Measurements from ENCODE around the gene COMP. TPM values are rescaled to one million over a fixed set of nuclear protein-coding genes. Genes with fewer than 3 reads are reported as not detected.

The COMP gene
- polyA plus RNA-seq, 1 of the 3 experiments (the other 2 are of a cell fraction): 0.26 TPM

- 90% methylated on average over 8 of the region's 10 CpGs for WGBS (ENCODE audit: low lambda C conversion rate)
- peaks cover 2% of the 10 kb centered on the region; the same call in 1 of the 2 replicates for H4K20me1 ChIP-seq (ENCODE audit: insufficient read depth)
- CTCF ChIA-PET: interaction anchor here (0.6 to 1.9 kb wide), 3 partner anchors 9 to 143 kb away, joined by 3 to 5 read pairs (median 3); no protein-coding TSS in a partner anchor
These were observed 53.7 kb downstream of the COMP start for GRCh38 chr19:18737337-18737953.

More at GRCh38 chr19:18737337-18737953, 53.7 kb downstream of the COMP start:
- Histone ChIP-seq H3K79me2 (ENCODE audit: insufficient read depth) (no peaks in the 10 kb centered on the region), H3K4me3 (ENCODE audit: low read depth in 2 of 2, low read length in 1 of 2) (no peak overlapping the region), H3K36me3 (replicated peaks in 1 of 2; ENCODE audit: control insufficient read depth in 1 of 2, insufficient read depth in 2 of 2, low read length in 1 of 2) (no peaks in the 10 kb centered on the region), H3K4me2 (no peak overlapping the region), H3F3A (replicated peaks; ENCODE audit: insufficient read depth) (no peaks in the 10 kb centered on the region), H3K4me1 (ENCODE audit: control insufficient read depth in 1 of 2, insufficient read depth in 2 of 2, low read depth in 1 of 2, low read length in 1 of 2) (peaks cover 0 to 67% of the 10 kb centered on the region in 2 experiments; a peak in 1 of 4 replicates), H3K27ac (ENCODE audit: low read depth in 2 of 2, low read length in 1 of 2) (no peak overlapping the region; a peak in 1 of 4 replicates), H2AFZ (ENCODE audit: low read depth) (no peak overlapping the region), H3K27me3 (ENCODE audit: insufficient read depth) (no peaks in the 10 kb centered on the region), H3K9ac (no peak overlapping the region), H3K9me2 (no peaks in the 10 kb centered on the region), H3K9me3 (no peaks in the 10 kb centered on the region)
- no peak for TF ChIP-seq CHD2 (IDR thresholded peaks at IDR 0.05; ENCODE audit: low read length, partially characterized antibody)
- TF ChIP-seq GABPA (IDR thresholded peaks at IDR 0.05; ENCODE audit: low read depth): no peak
- TF ChIP-seq, protein P1, sequence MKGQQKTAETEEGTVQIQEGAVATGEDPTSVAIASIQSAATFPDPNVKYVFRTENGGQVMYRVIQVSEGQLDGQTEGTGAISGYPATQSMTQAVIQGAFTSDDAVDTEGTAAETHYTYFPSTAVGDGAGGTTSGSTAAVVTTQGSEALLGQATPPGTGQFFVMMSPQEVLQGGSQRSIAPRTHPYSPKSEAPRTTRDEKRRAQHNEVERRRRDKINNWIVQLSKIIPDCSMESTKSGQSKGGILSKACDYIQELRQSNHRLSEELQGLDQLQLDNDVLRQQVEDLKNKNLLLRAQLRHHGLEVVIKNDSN (IDR thresholded peaks at IDR 0.05; ENCODE audit: borderline replicate concordance, low read depth): no peak
- TF ChIP-seq MEF2A (IDR thresholded peaks at IDR 0.05; ENCODE audit: borderline replicate concordance, low read depth): no peak
- TF ChIP-seq REST (IDR thresholded peaks at IDR 0.05; ENCODE audit: low read depth, low read length): no peak
- TF ChIP-seq ZBTB33 (IDR thresholded peaks at IDR 0.05; ENCODE audit: borderline replicate concordance, low read depth): no peak
- TF ChIP-seq MXI1 (IDR thresholded peaks at IDR 0.05; ENCODE audit: low read depth, low read length): no peak
- no peak for TF ChIP-seq MAX (IDR thresholded peaks at IDR 0.05; ENCODE audit: low read depth)
- no peak for TF ChIP-seq FOXJ3 (CRISPR knock-in tag; IDR thresholded peaks at IDR 0.05)
- TF ChIP-seq CTCF (IDR thresholded peaks at IDR 0.05): no peak
- no peak for TF ChIP-seq RAD21 (IDR thresholded peaks at IDR 0.05; ENCODE audit: low read length)
- no peak for TF ChIP-seq RXRA (IDR thresholded peaks at IDR 0.05; ENCODE audit: borderline replicate concordance, low read depth)
- TF ChIP-seq RFX5 (IDR thresholded peaks at IDR 0.05; ENCODE audit: low read length): no peak
- TF ChIP-seq RCOR1 (IDR thresholded peaks at IDR 0.05; ENCODE audit: low read length): no peak
- TF ChIP-seq TEAD4 (IDR thresholded peaks at IDR 0.05; ENCODE audit: borderline replicate concordance, insufficient read depth): no peak
- TF ChIP-seq TAF1 (IDR thresholded peaks at IDR 0.05; ENCODE audit: borderline replicate concordance, low read depth, low read length): no peak
- TF ChIP-seq EZH2phosphoT487 (IDR thresholded peaks at IDR 0.05; ENCODE audit: borderline replicate concordance, low read depth): no peak
- POLR2A ChIA-PET: no interaction called here
- no peak for DNase-seq

All from SK-N-SH (cell line).